ENCODE results near the gene SYK.

GRCh38 chr9:90872835-90873294 is 71.2 kb downstream of the SYK start:
- no peak for TF ChIP-seq MAX (IDR thresholded peaks at IDR 0.05; ENCODE audit: low read depth)
- no peak for TF ChIP-seq TAF1 (IDR thresholded peaks at IDR 0.05; ENCODE audit: borderline replicate concordance, low read depth, low read length)
